Heart left ventricle (tissue), 16 donors: ENCODE measurements around the gene RHBDF2. TPM values are rescaled to one million over a fixed set of nuclear protein-coding genes. Genes with fewer than 3 reads are reported as not detected.
A peak's percentile ranks its signal among the peaks of the same experiment; 100 is the strongest.

ENCODE experiments used
- ATAC-seq, 4 donors: fragments of 200-7000 bp; cut with Tn5 transposase; one replicate each; pipeline ENCODE4 v1.9.1; 2020 to 2022; ENCODE audit warnings: moderate library complexity in 4 of 4, mild to moderate bottlenecking in 3 of 4, moderate number of reproducible peaks in 1 of 4
- DNase-seq, 5 donors: peaks; one replicate each; pipeline ENCODE4 v3.0.0-alpha.2; 2020
- H3K27ac ChIP-seq, 12 donors: fragments of 200-600 bp; sonication (generic) in 4 of 12; one replicate each; pipeline versions ENCODE4 v1.5.0 to v1.8.0; 2016 to 2022; ENCODE audit warnings: mild to moderate bottlenecking in 2 of 12
- H3K27me3 ChIP-seq, 9 donors: fragments of 200-600 bp; sonication (generic) in 2 of 9; one replicate each; pipeline versions ENCODE4 v1.5.1 to v1.8.0; 2016 to 2022; ENCODE audit warnings: mild to moderate bottlenecking in 3 of 9
- H3K36me3 ChIP-seq, 9 donors: fragments of 200-600 bp; sonication (generic) in 2 of 9; one replicate each; pipeline versions ENCODE4 v1.5.0 to v1.8.0; 2018 to 2022; ENCODE audit warnings: mild to moderate bottlenecking in 2 of 9
- H3K4me1 ChIP-seq, 12 donors: fragments of 200-600 bp; sonication (generic) in 4 of 12; one replicate each; pipeline versions ENCODE4 v1.5.0 to v1.8.0; 2016 to 2022; ENCODE audit warnings: mild to moderate bottlenecking in 3 of 12
- H3K4me3 ChIP-seq, 12 donors: fragments of 200-600 bp; sonication (generic) in 4 of 12; one replicate each; pipeline versions ENCODE4 v1.5.0 to v1.8.0; 2017 to 2022; ENCODE audit warnings: mild to moderate bottlenecking in 9 of 12, moderate library complexity in 4 of 12
- H3K9me3 ChIP-seq, 12 donors: fragments of 200-600 bp; sonication (generic) in 4 of 12; one replicate each; pipeline versions ENCODE4 v1.5.0 to v1.8.0; 2016 to 2022; ENCODE audit warnings: mild to moderate bottlenecking in 1 of 12
- POLR2A ChIP-seq, 2 donors: fragments of 450-650 bp; IDR thresholded peaks; one replicate each; pipeline ENCODE4 v1.6.1; 2017; ENCODE audit warnings: antibody characterized with exemption in 2 of 2, mild to moderate bottlenecking in 2 of 2, moderate library complexity in 2 of 2
- WGBS, 4 donors: extraction: QIAGEN DNeasy Blood & Tissue Kit in 2 of 4; methylation state at CpG; one replicate each; pipeline versions ENCODE4 v1.1.5 to v1.1.7; 2013 to 2018; 5-methylcytosine and 5-hydroxymethylcytosine counted together
- intact Hi-C, 10 donors: fragments of 100-400 bp; cut with DNase I; formaldehyde crosslinking; loops; one replicate each; pipeline versions ENCODE4 v1.11.1 to v1.14.2; 2022
- polyA plus RNA-seq, 2 donors: library from polyadenylated mRNA; stranded (reverse); fragments of 200-250 nt; gene quantifications; one replicate each; pipeline ENCODE4 v1.2.3, GENCODE V29; 2013
- total RNA-seq, 9 donors: library from RNA; depleted of rRNA in 2 of 9; stranded (reverse); fragments of >200 nt in 2 of 9; fragmentation: NEBNext Ultra II Directional in 3 of 9; extraction: Animal tissue kit (Norgen Biotek cat#: 25700) in 3 of 9; gene quantifications; one replicate each; pipeline versions ENCODE4 v1.1.0 to v1.2.4, GENCODE V29; 2016 to 2023
- TF ChIP-seq, protein P1 (sequence below), 12 donors: fragments of 200-600 bp; sonication (generic) in 4 of 12; IDR thresholded peaks; one replicate each; pipeline versions ENCODE4 v1.5.0 to v1.8.0; 2018 to 2022; ENCODE audit warnings: antibody characterized with exemption in 12 of 12, mild to moderate bottlenecking in 5 of 12
- donor health status: ischemic (EF 13 %, LVEDD 7.1; RV severe dilation, severe dysfunction).
- donor health status: healthy with polysubstance abuse.
- donor health status: DM: no; HTN: yes; CAD: no.
- donor health status: DM: no; HTN: no; CAD: no.
- donor health status: ischemic (EF 25% LVEDD 6.9; RV normal size, moderate dysfunction).
- donor health status: ischemic (EF 25% LVEDD 5.7; RV mildly dilated, moderate dysfunction).
- donor health status: healthy.
- donor health status: DM: yes; HTN: yes; CAD: no.
- donor health status: ischemic (EF 35%, LVEDD 5.7; RV mildly dilated, moderate dysfunction).
- donor health status: nonischemic (EF 11% LVEDD 7.7; RV severe dilation, severe dysfunction).
- donor health status: DM: yes; HTN: yes; CAD: no.
- donor health status: PGD.
- donor health status: ischemic (EF 29% LVEDD 5.4; RV normal size, mild dysfunction).
- donor health status: nonischemic (EF 23%, LVEDD 6.1; RV moderate dilation, normal function).

Gene RHBDF2
- total and polyA plus RNA-seq, 11 donors: 6.3 to 49.4 (median 14.1) TPM

DNA sequence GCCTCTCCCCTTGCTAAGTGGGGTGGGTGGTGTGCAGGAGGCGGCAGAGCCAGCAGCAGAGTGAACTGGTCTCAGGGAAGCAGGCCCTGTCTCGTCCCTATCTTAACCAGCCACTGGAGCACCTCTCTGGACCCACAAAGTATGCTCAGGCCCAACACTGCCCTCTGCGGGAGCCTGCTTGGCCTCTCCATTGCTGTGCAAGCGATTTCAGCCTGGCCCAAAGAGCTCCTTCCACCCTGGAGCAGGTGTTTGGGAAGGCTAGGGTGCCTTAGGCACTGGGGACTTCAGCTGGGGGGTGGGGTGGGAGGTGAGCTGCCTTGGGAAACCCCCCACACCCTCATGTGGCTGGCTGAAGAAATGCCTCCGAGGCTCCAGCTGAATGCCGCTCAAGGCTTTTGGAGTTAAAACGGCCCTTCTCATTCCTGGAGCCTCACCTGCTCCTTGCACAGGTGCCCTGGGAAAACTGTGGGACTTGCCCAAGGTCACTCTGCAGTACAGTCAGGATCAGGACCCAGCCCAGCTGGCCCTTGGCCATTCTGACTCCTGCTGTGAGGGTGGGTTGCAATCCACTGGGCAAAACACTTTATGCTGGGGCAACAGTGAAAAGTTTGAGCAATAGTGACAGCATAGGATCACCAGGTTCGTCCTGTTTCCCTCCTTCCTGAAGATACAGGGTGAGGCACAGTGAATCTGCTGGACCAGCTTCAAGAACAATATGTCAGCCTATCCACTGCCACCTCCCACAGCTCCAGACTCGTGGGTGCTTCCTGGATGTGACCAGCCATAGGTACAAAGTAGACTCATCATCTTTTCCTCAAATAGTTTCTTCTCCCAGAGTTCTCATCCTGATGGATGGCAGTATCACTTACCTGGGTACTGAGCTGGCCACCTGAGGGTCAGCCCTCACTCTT is 42.4 kb downstream of the RHBDF2 start:
- Histone ChIP-seq H3K9me3 (no peaks in the 10 kb centered on the region), H3K4me3 (no peak overlapping the region), H3K36me3 (no peaks in the 10 kb centered on the region), H3K4me1 (no peaks in the 10 kb centered on the region), H3K27me3 (no peaks in the 10 kb centered on the region), H3K27ac (no peak overlapping the region)
- peak; percentile 41 to 74 (median 56) for DNase-seq
- ATAC-seq: peak; percentile 84 to 86 (median 84)
- WGBS, 4 donors: 50 to 54% (median 53%) methylated on average over 8 to 9 of the region's 9 CpGs
- TF ChIP-seq POLR2A (IDR thresholded peaks at IDR 0.05): no peak
- TF ChIP-seq, protein P1, sequence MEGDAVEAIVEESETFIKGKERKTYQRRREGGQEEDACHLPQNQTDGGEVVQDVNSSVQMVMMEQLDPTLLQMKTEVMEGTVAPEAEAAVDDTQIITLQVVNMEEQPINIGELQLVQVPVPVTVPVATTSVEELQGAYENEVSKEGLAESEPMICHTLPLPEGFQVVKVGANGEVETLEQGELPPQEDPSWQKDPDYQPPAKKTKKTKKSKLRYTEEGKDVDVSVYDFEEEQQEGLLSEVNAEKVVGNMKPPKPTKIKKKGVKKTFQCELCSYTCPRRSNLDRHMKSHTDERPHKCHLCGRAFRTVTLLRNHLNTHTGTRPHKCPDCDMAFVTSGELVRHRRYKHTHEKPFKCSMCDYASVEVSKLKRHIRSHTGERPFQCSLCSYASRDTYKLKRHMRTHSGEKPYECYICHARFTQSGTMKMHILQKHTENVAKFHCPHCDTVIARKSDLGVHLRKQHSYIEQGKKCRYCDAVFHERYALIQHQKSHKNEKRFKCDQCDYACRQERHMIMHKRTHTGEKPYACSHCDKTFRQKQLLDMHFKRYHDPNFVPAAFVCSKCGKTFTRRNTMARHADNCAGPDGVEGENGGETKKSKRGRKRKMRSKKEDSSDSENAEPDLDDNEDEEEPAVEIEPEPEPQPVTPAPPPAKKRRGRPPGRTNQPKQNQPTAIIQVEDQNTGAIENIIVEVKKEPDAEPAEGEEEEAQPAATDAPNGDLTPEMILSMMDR (IDR thresholded peaks at IDR 0.05): peak; percentile 19 to 60 (median 44)
- intact Hi-C loops: loop anchor here in 7 of 10 donors (2.0 to 5.0 kb wide), 4 partner anchors 48 to 157 kb away; no protein-coding TSS in a partner anchor

DNA sequence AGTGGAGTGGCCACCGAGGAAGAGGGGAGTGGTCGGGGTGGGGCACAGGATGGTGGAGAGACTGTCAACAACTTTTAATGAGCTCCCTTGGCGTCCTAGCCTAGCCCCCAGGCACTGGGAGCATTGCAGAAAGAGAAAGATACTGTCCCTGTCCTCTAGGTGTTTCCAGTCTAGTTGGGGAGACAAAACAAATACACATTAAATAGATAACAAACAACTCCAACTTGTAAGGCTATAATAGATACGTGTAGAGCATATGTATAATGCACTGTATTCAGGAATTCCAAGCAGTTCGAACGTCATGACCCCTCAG is 47.8 kb downstream of the RHBDF2 start:
- no peaks in the 10 kb centered on the region for H3K27me3 ChIP-seq
- peak overlapping the region in 2 of 12 donors; percentile 88 to 98 for H3K27ac ChIP-seq
- no peak for TF ChIP-seq POLR2A (IDR thresholded peaks at IDR 0.05)
- TF ChIP-seq, protein P1 (IDR thresholded peaks at IDR 0.05): no peak
- 28 to 32% (median 30%) methylated on average over 6 of the region's 6 CpGs for WGBS, 4 donors
- DNase-seq (no peak), ATAC-seq (peak in 1 of 4 donors; percentile 8)
- peaks cover 4 to 33% (median 16%) of the 10 kb centered on the region in 12 donors for H3K4me1 ChIP-seq
- H3K9me3 ChIP-seq: no peaks in the 10 kb centered on the region
- peak overlapping the region in 5 of 12 donors; percentile 74 to 100 (median 97) for H3K4me3 ChIP-seq
- no peaks in the 10 kb centered on the region for H3K36me3 ChIP-seq
- intact Hi-C loops: loop anchor here in 2 of 10 donors (2.0 to 5.0 kb wide), 2 partner anchors 41 to 45 kb away; no protein-coding TSS in a partner anchor

DNA sequence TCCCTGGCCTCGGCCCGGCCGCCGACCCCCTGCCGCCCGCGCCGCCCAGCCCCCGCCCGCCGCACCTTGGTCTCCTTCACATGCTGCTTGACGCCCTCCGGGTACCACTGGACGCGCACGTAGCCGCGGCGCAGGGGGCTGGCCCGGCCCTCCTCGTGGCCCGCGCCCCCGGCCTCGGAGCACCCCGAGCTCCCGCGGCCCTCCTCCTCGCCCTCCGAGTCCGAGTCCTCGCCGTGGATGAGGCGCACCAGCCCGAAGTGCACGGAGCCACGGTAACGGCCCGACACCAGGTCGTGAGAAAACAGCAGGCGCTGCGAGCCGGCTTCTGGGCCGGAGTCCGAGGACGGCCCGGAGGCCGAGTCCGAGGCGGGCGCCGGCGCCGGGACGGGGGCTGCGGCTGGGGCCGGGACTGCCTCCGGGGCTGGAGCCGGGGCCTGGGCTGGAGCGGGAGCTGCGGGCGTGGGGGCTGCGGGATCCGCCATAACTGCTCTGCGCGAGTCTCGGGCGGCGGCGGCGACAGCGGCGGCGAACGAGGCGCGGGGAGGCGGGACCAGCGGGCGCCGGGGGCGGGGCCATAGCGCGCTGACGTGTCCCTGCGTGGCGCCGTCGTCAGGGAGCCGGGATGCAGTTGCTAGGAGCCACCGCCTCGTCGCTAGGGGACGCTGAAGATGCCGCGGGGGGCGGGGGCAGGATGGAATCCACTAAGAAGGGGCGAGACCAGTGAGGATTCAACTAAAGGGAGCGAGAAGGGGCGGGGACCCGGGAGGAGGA is 48.4 kb downstream of the RHBDF2 start, which contains the start of gene UBE2O:
Gene UBE2O, minus strand, starts transcription at position 493 of the 771 bp plus-strand sequence. Its CDS starts 11 bp downstream, at position 482.
- no peaks in the 10 kb centered on the region for H3K9me3 ChIP-seq
- H3K27me3 ChIP-seq: no peaks in the 10 kb centered on the region
- DNase-seq: peak; percentile 88 to 95 (median 92)
- WGBS, 4 donors: 0 to 1% (median 1%) methylated on average over 13 to 101 of the region's 101 CpGs
- H3K4me3 ChIP-seq: peak within 1 kb of the TSS; percentile 74 to 100 (median 94)
- H3K36me3 ChIP-seq: no peaks in the 10 kb centered on the region
- H3K27ac ChIP-seq: peak within 1 kb of the TSS; percentile 74 to 98 (median 88)
- intact Hi-C loops: loop anchor here in 2 of 10 donors (2.0 to 5.0 kb wide), 2 partner anchors 41 to 44 kb away; no protein-coding TSS in a partner anchor
- peaks cover 6 to 37% (median 22%) of the 10 kb centered on the region in 12 donors for H3K4me1 ChIP-seq
- peak; percentile 72 to 96 (median 94) for ATAC-seq
- TF ChIP-seq, protein P1 (IDR thresholded peaks at IDR 0.05): peak in 10 of 12 donors; percentile 21 to 66 (median 42)
- peak in 1 of 2 donors; percentile 90 for TF ChIP-seq POLR2A (IDR thresholded peaks at IDR 0.05)
